HEK293T (cell line): ENCODE data around the gene FREY1.

ENCODE experiments used
- CTCF ChIA-PET: fragments of 350-600 bp; formaldehyde crosslinking; extraction: SDS; loops from one replicate; lab custom pipeline; 2021; ENCODE audit warnings: antibody characterized with exemption, inconsistent platforms; lab: Yijun Ruan, JAX
- POLR2A ChIA-PET: fragments of 350-600 bp; formaldehyde crosslinking; extraction: SDS; loops from one replicate; lab custom pipeline; 2020; ENCODE audit warnings: antibody characterized with exemption, inconsistent platforms; lab: Yijun Ruan, JAX
- DNase-seq: peaks from one replicate; pipeline ENCODE4 v3.0.0; 2012; ENCODE audit warnings: mixed read lengths; ENCODE audit errors: extremely low spot score
- ARNT ChIP-seq: fragments of 450-650 bp; IDR thresholded peaks from 2 replicates; pipeline ENCODE4 v1.6.1; 2017; ENCODE audit warnings: mild to moderate bottlenecking
- BHLHE40 ChIP-seq: fragments of 450-650 bp; IDR thresholded peaks from 2 replicates; pipeline ENCODE4 v1.6.1; 2016; ENCODE audit warnings: mild to moderate bottlenecking, moderate library complexity, borderline replicate concordance
- CTBP1 ChIP-seq: fragments of 450-650 bp; IDR thresholded peaks from 2 replicates; pipeline ENCODE4 v1.6.1; 2016; ENCODE audit warnings: borderline replicate concordance
- ELF4 ChIP-seq: fragments of 450-650 bp; IDR thresholded peaks from 2 replicates; pipeline ENCODE4 v1.6.1; 2017; ENCODE audit warnings: antibody characterized with exemption
- FOXA1 ChIP-seq: fragments of 450-650 bp; IDR thresholded peaks from 2 replicates; pipeline ENCODE4 v1.6.1; 2016; ENCODE audit warnings: mild to moderate bottlenecking
- FOXK2 ChIP-seq: fragments of 450-650 bp; IDR thresholded peaks from 2 replicates; pipeline ENCODE4 v1.6.1; 2016; ENCODE audit warnings: mild to moderate bottlenecking
- FOXM1 ChIP-seq: fragments of 450-650 bp; IDR thresholded peaks from 2 replicates; pipeline ENCODE4 v1.6.1; 2017; ENCODE audit warnings: mild to moderate bottlenecking, borderline replicate concordance
- HDGF ChIP-seq: fragments of 450-650 bp; IDR thresholded peaks from 2 replicates; pipeline ENCODE4 v1.6.1; 2017; ENCODE audit warnings: antibody characterized with exemption, borderline replicate concordance
- L3MBTL2 ChIP-seq: fragments of 450-650 bp; conservative IDR thresholded peaks from 2 replicates; pipeline ENCODE4 v1.6.1; 2016; ENCODE audit warnings: mild to moderate bottlenecking
- LEF1 ChIP-seq: fragments of 450-650 bp; IDR thresholded peaks from 2 replicates; pipeline ENCODE4 v1.6.1; 2017; ENCODE audit warnings: mild to moderate bottlenecking, borderline replicate concordance
- NFRKB ChIP-seq: fragments of 450-650 bp; IDR thresholded peaks from 2 replicates; pipeline ENCODE4 v1.6.1; 2016; ENCODE audit warnings: mild to moderate bottlenecking, moderate library complexity
- PKNOX1 ChIP-seq: fragments of 450-650 bp; IDR thresholded peaks from 2 replicates; pipeline ENCODE4 v1.6.1; 2016
- SP1 ChIP-seq: fragments of 450-650 bp; IDR thresholded peaks from 2 replicates; pipeline ENCODE4 v1.6.1; 2017
- SUZ12 ChIP-seq: fragments of 450-650 bp; IDR thresholded peaks from 2 replicates; pipeline ENCODE4 v1.6.1; 2016; ENCODE audit warnings: mild to moderate bottlenecking
- TARDBP ChIP-seq: fragments of 450-650 bp; IDR thresholded peaks from 2 replicates; pipeline ENCODE4 v1.6.1; 2016
- ZNF384 ChIP-seq: fragments of 450-650 bp; IDR thresholded peaks from 2 replicates; pipeline ENCODE4 v1.6.1; 2016

The FREY1 gene

GRCh38 chr11:45935349-45936064 lies 28.4 kb upstream of the FREY1 start:
- DNase-seq = no peak
- POLR2A ChIA-PET = no interaction called here
- CTCF ChIA-PET = interaction anchor here (0.7 kb wide), 1 partner anchor 456 kb away, joined by 3 read pairs; the partner anchor contains the start of gene CHRM4
- no peak for TF ChIP-seq FOXM1
- TF ChIP-seq PKNOX1 = no peak
- TF ChIP-seq SP1 = no peak
- TF ChIP-seq SUZ12 = no peak
- TF ChIP-seq NFRKB = no peak
- TF ChIP-seq L3MBTL2 = no peak
- TF ChIP-seq LEF1 = no peak
- no peak for TF ChIP-seq FOXK2
- TF ChIP-seq ZNF384 = no peak
- TF ChIP-seq HDGF = no peak
- TF ChIP-seq BHLHE40 = no peak
- no peak for TF ChIP-seq ARNT
- no peak for TF ChIP-seq CTBP1
- no peak for TF ChIP-seq FOXA1

DNA sequence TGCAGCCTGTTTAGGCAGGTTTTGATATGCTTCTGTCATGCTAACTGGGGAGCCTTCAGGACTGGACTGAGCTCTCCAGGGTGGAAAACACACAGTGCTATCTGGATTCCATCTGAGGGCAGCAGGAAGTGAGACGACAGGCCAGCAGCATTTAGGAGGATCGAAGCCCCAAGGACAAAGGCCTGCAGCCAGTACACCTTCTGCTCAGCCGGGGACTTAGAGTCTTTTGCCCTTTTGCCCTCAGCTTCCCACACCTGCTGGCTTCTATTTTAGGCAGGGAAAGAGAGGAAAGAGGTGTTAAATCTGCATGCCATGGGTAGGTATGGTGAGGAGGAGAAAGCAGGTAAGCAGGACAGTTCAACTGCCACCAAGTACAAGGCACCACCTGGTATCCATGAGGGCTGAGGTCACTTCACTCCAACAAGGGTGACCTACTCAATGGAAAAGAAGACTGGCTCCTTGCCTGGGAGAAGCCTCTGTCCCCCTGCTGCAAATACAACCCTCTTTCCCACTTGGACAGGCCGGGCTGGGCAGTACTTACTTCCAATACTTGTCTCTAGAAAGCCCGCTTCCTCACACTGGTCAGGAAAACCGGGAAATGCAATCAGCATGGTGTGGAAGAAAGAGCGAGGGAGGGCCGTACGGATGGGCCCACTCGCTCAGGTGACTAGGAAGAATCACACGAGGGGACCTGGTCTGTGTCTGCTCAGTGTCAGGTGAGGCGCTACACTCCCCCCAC lies 27.7 kb upstream of the FREY1 start:
- POLR2A ChIA-PET = no interaction called here
- CTCF ChIA-PET = interaction anchor here (0.7 kb wide), 1 partner anchor 457 kb away, joined by 3 read pairs; the partner anchor contains the start of gene CHRM4
- TF ChIP-seq ELF4 = no peak
- TF ChIP-seq ZNF384 = no peak
- TF ChIP-seq LEF1 = no peak
- TF ChIP-seq NFRKB = no peak
- TF ChIP-seq SP1 = no peak
- TF ChIP-seq FOXM1 = no peak
- TF ChIP-seq TARDBP = no peak
- TF ChIP-seq SUZ12 = no peak
- no peak for TF ChIP-seq ARNT
- no peak for DNase-seq

DNA sequence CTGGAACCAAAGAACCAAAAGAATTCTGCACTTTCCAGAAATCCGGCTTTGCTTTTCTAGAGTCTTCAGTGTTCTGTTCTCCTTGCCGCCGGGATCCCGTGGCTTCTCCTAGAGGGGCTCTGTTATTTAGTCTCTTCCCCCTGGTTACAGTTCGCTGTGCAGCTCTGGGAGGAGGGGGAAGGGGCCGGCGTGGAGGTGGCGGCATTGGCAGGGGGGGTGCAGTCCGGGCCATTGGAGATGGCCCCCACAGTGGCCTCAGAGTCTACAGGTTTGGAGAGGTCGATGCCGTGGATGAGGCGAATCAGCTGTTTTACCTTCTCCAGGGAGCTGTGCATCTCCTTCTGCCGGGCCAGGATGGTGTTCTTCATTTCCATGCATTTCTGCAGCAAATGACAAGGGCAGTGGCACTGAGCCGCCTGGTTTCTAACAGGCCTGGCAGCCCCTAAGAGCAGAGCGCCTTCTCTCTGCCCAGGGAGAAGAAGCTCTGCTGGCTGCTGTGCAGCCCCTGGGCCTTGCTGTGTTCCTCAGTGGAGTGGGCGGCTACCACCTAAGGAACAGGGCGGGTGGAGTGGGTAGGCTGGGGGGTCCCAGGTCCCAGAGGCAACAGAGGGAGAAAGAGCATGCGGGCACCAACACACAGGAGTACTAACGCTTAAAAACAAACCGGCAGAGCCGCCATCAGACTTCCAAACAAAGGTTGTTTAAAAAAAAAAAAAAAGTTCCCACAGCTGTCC lies 26.9 kb upstream of the FREY1 start:
- no peak for DNase-seq
- ChIA-PET CTCF (no interaction called here), POLR2A (no interaction called here)
- TF ChIP-seq L3MBTL2 (no peak), ARNT (no peak), PKNOX1 (no peak), TARDBP (no peak), ELF4 (no peak), CTBP1 (no peak)

DNA sequence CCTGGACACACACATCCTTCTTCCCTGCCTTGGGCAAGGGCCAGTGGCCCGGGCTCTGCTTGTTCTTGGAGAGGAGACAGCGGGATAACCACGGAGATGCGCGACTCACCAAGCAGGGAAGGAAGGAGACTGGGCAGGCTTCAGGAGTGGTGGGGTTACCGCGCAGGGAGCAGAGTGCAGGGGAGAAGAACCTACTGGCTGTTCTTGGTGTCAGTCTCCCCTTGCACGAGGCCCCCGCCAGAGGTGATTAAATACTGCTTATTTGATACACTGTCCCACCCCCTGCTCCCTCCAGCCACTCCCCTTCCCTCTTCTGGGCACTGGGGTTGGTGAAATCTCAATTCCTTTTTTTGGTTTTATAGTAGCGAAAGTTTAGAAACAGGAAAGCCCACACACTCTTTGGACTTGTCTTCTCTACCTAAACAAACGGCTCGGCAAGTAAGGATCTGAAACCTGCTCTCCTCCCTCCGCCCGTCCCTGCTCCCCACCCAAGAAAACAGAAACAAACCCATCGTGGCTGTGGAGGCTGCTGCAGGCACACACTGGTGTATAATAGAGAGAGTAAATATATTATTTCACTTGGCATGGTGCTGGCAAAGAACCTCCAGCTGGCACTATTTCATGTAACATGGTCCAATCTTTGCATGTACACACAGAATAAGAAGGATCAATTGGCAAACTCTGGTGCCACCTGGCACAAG lies 26.2 kb upstream of the FREY1 start:
- DNase-seq = no peak
- ChIA-PET POLR2A (no interaction called here), CTCF (no interaction called here)
- TF ChIP-seq ZNF384 (no peak), FOXA1 (no peak), PKNOX1 (no peak), BHLHE40 (no peak)

- no peak for DNase-seq
- ChIA-PET POLR2A (no interaction called here), CTCF (no interaction called here)
- TF ChIP-seq L3MBTL2 (no peak), FOXM1 (no peak), CTBP1 (no peak), ARNT (no peak), TARDBP (no peak)
These were observed 25.1 kb upstream of the FREY1 start for GRCh38 chr11:45932217-45932616.

DNA sequence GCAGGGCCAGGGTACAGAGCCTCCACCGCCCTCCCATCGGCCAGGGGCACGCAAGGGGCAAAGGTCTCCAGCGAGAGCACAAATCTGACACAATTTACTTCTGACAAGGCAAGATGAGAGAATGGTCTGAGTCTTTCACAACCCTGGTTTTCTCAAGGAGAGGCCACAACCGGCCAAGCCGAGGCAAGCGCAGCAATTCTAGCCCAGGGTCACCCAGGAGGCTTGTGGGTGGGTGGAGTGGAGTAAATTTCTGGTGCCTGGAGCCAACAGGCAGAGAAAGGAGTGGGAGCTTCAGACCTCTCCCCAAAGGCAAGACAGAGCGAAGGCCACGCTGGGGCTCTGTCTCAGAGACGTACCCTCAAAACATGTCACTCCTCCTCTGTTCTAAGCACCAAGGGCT lies 24.7 kb upstream of the FREY1 start:
- ChIA-PET POLR2A (no interaction called here), CTCF (no interaction called here)

More for the DNA sequence above, 24.7 kb upstream of the FREY1 start:
- no peak for DNase-seq
- no peak for TF ChIP-seq LEF1
- TF ChIP-seq FOXA1 = no peak
- TF ChIP-seq BHLHE40 = no peak
